ENCODE measurements around the gene MIPOL1. TPM values are rescaled to one million over a fixed set of nuclear protein-coding genes. Genes with fewer than 3 reads are reported as not detected.
"Not testable (repeated sequence)": the region's sequence is repeated elsewhere in the genome, so short reads cannot be mapped to it uniquely, and the experiment has no call there.

Gene MIPOL1
- total RNA-seq, 2 donors from 2014 or later: 0.46 to 0.50 TPM

DNA sequence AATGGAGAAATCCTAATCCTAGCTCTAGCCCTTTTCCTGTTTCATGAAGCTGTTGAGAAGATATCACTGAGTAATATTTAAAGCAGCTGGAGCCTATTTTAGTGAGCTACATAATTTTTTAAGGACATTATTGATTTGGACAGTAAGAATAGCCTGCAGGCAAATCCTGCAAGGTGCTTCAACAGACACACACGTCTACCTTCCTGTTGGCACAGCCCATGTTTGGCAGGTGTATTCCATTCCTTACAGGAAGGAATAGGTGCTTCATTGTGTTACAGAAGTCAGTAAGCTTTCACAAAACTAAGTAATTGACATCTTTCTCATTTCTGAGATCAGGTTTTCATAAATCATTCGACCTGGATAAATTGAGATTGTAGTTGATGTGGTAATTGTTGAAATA lies 346.7 kb downstream of the MIPOL1 start:
- H3K4me1 Mint-ChIP-seq (ENCODE audit: low read depth): no peaks in the 10 kb centered on the region
- no peak for ATAC-seq (replicated peaks in 1 of 2)
- H3K4me3 Mint-ChIP-seq: no peak overlapping the region
- no peak for DNase-seq
- no peaks in the 10 kb centered on the region for H3K9me3 Mint-ChIP-seq
- no peaks in the 10 kb centered on the region for H3K36me3 Mint-ChIP-seq (ENCODE audit: insufficient read depth in 2 of 2)
- no peaks in the 10 kb centered on the region for H3K27me3 Mint-ChIP-seq (ENCODE audit: low read depth)
- no peak overlapping the region for H3K27ac Mint-ChIP-seq

DNA sequence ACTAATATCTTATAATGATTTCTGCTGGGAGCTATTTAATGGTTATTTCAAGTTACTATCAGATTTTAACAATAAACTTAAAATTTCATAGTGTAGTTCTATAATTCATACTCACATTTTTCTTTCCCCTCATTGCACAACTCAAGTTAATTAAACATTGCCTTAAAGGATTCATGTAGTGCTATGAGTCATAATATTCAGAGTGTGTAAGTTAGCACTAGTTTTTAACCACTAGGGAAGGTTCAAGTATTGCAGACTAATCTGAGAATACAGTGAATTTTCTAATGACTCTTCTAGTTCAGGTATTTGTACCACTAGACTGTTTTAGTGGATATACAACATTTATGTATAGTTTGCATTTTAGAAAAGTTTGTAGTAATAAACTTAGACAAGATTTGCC lies 347.4 kb downstream of the MIPOL1 start:
- no peaks in the 10 kb centered on the region for H3K27me3 Mint-ChIP-seq (ENCODE audit: low read depth)
- H3K4me3 Mint-ChIP-seq: no peak overlapping the region
- DNase-seq: no peak
- ATAC-seq (replicated peaks in 1 of 2): no peak
- no peaks in the 10 kb centered on the region for H3K36me3 Mint-ChIP-seq (ENCODE audit: insufficient read depth in 2 of 2)
- no peak overlapping the region for H3K27ac Mint-ChIP-seq
- H3K9me3 Mint-ChIP-seq: no peaks in the 10 kb centered on the region
- no peaks in the 10 kb centered on the region for H3K4me1 Mint-ChIP-seq (ENCODE audit: low read depth)

DNA sequence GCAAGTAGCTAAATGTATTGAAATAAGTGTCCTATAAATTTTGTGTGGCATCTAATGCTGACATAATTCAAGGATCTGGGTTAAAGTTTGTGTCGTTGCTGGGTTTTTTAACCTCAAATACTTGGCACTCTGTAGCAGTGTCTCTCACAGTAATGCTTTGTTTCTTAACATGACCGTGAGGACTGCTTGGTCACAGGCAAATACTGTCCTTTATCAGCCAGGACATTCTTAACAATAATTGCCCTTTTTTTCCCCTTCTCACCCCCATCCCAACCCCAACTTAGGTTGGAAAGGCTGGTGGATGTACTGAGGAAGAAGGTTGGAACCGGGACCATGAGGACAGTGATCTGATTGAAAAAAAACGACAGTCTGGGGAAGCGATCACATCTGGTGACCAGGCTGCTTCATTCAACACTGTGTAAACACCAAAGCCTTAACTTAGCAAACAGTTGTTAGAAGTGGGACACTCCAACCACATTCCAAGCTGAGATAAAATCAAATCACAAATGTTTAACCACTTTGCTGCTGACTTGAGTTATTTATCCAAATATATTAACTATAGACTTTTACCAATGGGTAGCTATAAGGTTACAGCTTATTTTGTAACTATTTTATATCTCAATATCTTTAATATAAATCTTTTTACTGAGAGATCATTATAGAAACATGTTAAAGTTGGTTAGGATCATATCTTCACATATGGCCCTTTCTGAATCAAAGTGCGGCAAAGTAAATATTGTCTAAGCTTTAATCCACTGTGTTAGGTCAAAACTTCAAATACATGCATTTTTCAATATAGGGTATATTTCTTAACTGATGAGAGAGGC lies 349.1 kb downstream of the MIPOL1 start:
- Mint-ChIP-seq H3K4me3 (no peak overlapping the region), H3K9me3 (no peaks in the 10 kb centered on the region), H3K27ac (no peak overlapping the region), H3K4me1 (ENCODE audit: low read depth) (no peaks in the 10 kb centered on the region), H3K36me3 (ENCODE audit: insufficient read depth in 2 of 2) (no peaks in the 10 kb centered on the region), H3K27me3 (ENCODE audit: low read depth) (no peaks in the 10 kb centered on the region)
- ATAC-seq (replicated peaks in 1 of 2) (no peak), DNase-seq (no peak)

DNA sequence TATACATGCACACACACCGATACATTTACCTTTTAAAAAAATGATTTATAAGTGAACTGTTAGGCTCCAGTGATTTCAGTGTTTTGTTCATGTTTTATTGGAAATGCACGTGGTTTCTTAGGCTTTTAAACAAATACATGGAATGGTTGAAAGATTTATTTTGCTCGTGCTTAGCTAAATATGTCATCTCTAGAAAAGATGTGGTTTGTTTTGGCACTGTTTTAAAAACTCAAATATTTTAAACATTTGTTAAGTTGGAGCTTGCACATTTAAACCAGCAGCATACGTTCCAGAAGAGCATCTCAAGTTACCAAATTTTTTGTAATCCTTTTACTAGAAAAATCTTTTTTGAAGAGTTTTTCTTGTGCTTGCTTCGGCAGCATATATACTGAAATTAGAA lies 352.8 kb downstream of the MIPOL1 start:
- H3K36me3 Mint-ChIP-seq (ENCODE audit: insufficient read depth in 2 of 2): no peaks in the 10 kb centered on the region
- no peak for DNase-seq
- H3K4me3 Mint-ChIP-seq: no peak overlapping the region
- H3K27ac Mint-ChIP-seq: no peak overlapping the region
- ATAC-seq (replicated peaks in 1 of 2): no peak
- no peaks in the 10 kb centered on the region for H3K4me1 Mint-ChIP-seq (ENCODE audit: low read depth)
- H3K27me3 Mint-ChIP-seq (ENCODE audit: low read depth): no peaks in the 10 kb centered on the region
- H3K9me3 Mint-ChIP-seq: peaks cover 6 to 8% of the 10 kb centered on the region in 2 donors

DNA sequence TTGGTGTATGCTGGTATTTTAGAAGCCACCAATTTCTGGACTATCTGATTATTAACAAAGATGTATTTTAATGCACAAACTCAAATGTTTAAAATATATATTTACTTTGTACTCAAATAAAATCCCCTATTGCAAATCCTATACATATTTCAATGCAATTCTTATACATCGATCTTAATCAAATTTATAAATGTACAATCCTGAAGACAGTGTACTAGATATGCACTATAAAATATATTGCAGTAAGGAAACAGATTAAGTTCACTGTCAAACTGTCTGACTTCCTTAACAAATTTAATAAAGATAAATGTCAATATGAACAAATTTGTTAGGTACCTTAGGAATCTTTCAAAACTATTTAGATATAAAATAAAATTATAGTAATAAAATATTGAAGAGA lies 353.4 kb downstream of the MIPOL1 start:
- Mint-ChIP-seq H3K36me3 (ENCODE audit: insufficient read depth in 2 of 2) (no peaks in the 10 kb centered on the region), H3K9me3 (peaks cover 6 to 8% of the 10 kb centered on the region in 2 donors), H3K4me1 (ENCODE audit: low read depth) (no peaks in the 10 kb centered on the region), H3K27me3 (ENCODE audit: low read depth) (no peaks in the 10 kb centered on the region), H3K27ac (no peak overlapping the region), H3K4me3 (no peak overlapping the region)
- no peak for DNase-seq
- no peak for ATAC-seq (replicated peaks in 1 of 2)

DNA sequence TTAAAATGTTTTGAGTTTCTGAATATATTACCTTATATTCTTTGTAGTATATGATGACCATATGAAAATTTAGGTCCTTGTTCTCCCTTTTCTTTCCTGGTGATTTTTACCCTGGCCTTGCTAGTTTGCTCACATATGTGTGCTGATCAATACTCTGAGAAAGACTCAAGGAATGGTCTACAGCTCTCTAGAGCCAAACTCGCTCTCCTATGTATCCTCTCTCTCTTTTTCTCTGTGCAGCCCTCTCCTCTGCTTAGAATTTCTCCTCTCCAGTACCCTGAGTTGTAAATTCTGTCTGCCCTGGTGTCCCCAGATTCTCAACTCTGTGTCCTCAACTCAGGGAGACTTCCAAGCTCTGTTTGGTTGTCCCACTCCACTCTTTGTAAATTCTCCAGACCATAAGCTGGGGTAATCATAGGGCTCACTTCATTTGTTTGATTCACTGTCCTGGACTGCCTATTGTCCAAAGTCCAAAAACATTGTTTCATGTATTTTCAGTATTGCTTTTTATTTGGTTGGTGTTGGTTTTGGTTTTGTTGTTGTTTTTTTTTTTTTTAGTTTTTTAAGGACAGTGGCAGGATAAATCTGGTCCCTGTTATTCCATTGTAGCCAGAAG lies 356.3 kb downstream of the MIPOL1 start:
- H3K9me3 Mint-ChIP-seq: peaks cover 8 to 11% of the 10 kb centered on the region in 2 donors
- ATAC-seq (replicated peaks in 1 of 2) (no peak), DNase-seq (no peak)
- no peak overlapping the region for H3K4me3 Mint-ChIP-seq
- H3K4me1 Mint-ChIP-seq (ENCODE audit: low read depth): no peaks in the 10 kb centered on the region
- no peak overlapping the region for H3K27ac Mint-ChIP-seq
- H3K36me3 Mint-ChIP-seq (ENCODE audit: insufficient read depth in 2 of 2): peaks cover 2 to 5% of the 10 kb centered on the region in 2 donors
- no peaks in the 10 kb centered on the region for H3K27me3 Mint-ChIP-seq (ENCODE audit: low read depth)

DNA sequence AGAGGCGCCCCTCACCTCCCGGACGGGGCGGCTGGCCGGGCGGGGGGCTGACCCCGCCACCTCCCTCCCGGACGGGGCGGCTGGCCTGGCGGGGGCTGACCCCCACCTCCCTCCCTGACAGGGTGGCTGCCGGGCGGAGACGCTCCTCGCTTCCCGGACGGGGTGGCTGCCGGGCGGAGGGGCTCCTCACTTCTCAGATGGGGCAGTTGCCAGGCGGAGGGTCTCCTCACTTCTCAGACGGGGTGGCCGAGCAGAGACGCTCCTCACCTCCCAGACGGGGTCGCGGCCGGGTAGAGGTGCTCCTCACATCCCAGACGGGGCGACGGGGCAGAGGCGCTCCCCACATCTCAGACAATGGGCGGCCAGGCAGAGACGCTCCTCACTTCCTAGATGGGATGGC lies 357.9 kb downstream of the MIPOL1 start:
- ATAC-seq (replicated peaks in 1 of 2); H3K27me3 Mint-ChIP-seq (ENCODE audit: low read depth): not testable (repeated sequence)

DNA sequence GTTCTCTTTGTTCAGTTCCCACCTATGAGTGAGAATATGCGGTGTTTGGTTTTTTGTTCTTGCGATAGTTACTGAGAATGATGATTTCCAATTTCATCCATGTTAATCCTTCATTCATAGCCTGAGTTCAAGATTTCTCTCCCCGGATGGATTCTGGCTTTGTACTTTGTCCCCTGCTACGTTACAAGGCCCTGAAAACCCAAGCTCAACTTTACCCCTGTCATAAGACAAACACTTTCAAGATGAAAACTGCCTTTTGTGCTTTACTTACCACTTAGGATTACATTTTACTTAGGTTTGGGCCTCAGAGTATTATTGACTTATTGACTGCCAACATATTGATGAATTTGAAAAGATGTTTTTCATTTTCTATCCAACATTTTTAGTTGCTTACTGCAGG lies 361.0 kb downstream of the MIPOL1 start:
- H3K27ac Mint-ChIP-seq: no peak overlapping the region
- peaks cover 2 to 5% of the 10 kb centered on the region in 2 donors for H3K36me3 Mint-ChIP-seq (ENCODE audit: insufficient read depth in 2 of 2)
- H3K4me3 Mint-ChIP-seq: no peak overlapping the region
- H3K27me3 Mint-ChIP-seq (ENCODE audit: low read depth): no peaks in the 10 kb centered on the region
- DNase-seq (no peak), ATAC-seq (replicated peaks in 1 of 2) (no peak)
- peaks cover 6 to 8% of the 10 kb centered on the region in 2 donors for H3K9me3 Mint-ChIP-seq
- no peaks in the 10 kb centered on the region for H3K4me1 Mint-ChIP-seq (ENCODE audit: low read depth)

More for the DNA sequence above, 357.9 kb downstream of the MIPOL1 start:
- peaks cover 8 to 11% of the 10 kb centered on the region in 2 donors for H3K9me3 Mint-ChIP-seq
- H3K36me3 Mint-ChIP-seq (ENCODE audit: insufficient read depth in 2 of 2); H3K27ac Mint-ChIP-seq; H3K4me3 Mint-ChIP-seq; H3K4me1 Mint-ChIP-seq (ENCODE audit: low read depth); DNase-seq: not testable (repeated sequence)

DNA sequence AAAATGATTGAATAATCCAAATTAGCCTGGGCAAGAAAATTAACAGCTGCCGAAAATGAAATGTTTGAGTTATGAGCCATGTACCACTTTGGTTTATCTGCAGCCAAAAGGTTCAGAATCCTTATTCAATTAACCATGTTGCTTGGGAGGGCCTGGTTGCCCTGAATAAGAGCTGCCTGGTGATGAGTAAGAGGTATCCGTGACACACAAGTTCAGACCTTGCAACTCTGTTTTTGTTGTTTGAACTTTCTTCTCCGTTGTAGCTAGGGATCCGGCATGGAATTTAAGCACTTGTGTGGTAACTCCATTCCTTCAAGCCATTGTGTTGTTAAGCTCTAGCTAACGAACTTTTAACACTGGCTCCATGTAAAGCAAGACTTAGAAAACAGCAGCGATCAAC lies 361.6 kb downstream of the MIPOL1 start:
- ATAC-seq (replicated peaks in 1 of 2) (no peak), DNase-seq (no peak)
- H3K4me3 Mint-ChIP-seq: no peak overlapping the region
- peaks cover 2 to 5% of the 10 kb centered on the region in 2 donors for H3K36me3 Mint-ChIP-seq (ENCODE audit: insufficient read depth in 2 of 2)
- peaks cover 3 to 5% of the 10 kb centered on the region in 2 donors for H3K9me3 Mint-ChIP-seq
- no peaks in the 10 kb centered on the region for H3K27me3 Mint-ChIP-seq (ENCODE audit: low read depth)
- H3K27ac Mint-ChIP-seq: no peak overlapping the region
- no peaks in the 10 kb centered on the region for H3K4me1 Mint-ChIP-seq (ENCODE audit: low read depth)

DNA sequence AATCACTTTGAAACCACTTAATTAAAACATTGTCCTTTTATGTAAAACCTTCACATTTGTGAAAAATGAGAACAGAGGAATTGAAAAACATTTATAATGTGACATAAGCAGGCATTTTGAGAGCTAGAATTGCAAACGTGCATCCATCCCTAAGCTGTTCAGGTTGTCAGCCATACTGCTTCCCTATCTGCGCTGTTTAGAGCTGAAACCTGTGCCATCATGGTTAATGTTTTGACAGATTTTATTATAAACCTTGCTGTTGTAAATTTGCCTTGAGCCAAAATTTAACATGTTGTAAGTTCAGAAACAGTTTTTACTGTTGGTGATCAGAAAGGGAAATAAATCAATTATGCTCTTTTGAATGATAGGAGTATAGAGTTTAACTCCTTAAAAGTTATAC lies 365.5 kb downstream of the MIPOL1 start:
- no peak for ATAC-seq (replicated peaks in 1 of 2)
- Mint-ChIP-seq H3K36me3 (ENCODE audit: insufficient read depth in 2 of 2) (no peaks in the 10 kb centered on the region), H3K9me3 (peaks cover 0 to 1% of the 10 kb centered on the region in 2 donors), H3K4me3 (no peak overlapping the region), H3K27me3 (ENCODE audit: low read depth) (no peaks in the 10 kb centered on the region), H3K4me1 (ENCODE audit: low read depth) (no peaks in the 10 kb centered on the region), H3K27ac (no peak overlapping the region)
- no peak for DNase-seq

DNA sequence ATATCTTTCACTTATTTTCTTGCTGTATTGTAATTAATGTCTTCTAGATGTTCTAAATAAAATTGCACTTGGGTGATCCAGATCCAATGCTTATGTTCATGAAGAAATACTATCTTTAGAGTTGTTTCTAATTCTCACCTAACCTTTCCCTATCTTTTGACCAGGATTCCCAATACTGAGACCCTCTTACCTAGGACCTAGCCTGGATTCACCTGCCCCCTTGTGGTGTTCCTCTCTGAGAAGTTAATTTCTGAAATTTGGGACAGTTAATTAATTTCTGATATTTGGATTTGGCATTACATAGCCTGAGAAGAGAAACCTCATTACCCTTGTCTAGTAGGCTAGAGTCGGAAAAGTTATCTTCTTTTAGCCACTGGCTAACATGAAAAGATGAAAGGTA lies 367.8 kb downstream of the MIPOL1 start:
- no peaks in the 10 kb centered on the region for H3K27me3 Mint-ChIP-seq (ENCODE audit: low read depth)
- peaks cover 0 to 1% of the 10 kb centered on the region in 2 donors for H3K9me3 Mint-ChIP-seq
- H3K4me1 Mint-ChIP-seq (ENCODE audit: low read depth): no peaks in the 10 kb centered on the region
- H3K27ac Mint-ChIP-seq: no peak overlapping the region
- no peaks in the 10 kb centered on the region for H3K36me3 Mint-ChIP-seq (ENCODE audit: insufficient read depth in 2 of 2)
- no peak for DNase-seq
- no peak overlapping the region for H3K4me3 Mint-ChIP-seq
- ATAC-seq (replicated peaks in 1 of 2): no peak

DNA sequence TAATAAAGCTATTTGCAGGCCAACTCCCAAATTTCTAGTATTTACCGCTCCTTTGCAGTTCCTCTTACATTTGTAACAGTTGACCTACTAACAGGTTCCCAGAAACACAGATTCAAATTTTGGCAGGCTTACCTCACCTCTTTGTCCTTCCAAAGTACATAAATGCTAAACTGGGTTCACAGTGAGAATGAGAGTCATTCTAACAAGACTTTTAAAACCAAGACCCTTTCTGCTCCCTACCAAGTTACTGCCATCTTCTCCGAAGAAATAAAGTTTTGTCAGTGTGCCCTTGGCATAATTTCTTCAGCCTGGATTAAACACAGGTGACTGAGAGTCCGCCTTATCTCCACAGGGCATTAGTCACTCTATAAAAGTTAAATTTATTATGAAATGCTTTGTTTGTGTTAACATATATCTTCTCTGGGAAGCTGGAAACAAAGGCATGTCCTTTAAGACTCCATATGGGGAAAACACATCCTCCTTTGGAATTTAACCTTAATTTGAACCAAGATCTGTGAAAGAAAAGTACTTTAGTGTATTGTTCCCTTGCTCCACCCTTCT lies 369.2 kb downstream of the MIPOL1 start:
- Mint-ChIP-seq H3K9me3 (peaks cover 0 to 2% of the 10 kb centered on the region in 2 donors), H3K27ac (no peak overlapping the region), H3K36me3 (ENCODE audit: insufficient read depth in 2 of 2) (no peaks in the 10 kb centered on the region), H3K4me1 (ENCODE audit: low read depth) (no peaks in the 10 kb centered on the region), H3K4me3 (no peak overlapping the region), H3K27me3 (ENCODE audit: low read depth) (no peaks in the 10 kb centered on the region)
- DNase-seq (no peak), ATAC-seq (replicated peaks in 1 of 2) (no peak)

DNA sequence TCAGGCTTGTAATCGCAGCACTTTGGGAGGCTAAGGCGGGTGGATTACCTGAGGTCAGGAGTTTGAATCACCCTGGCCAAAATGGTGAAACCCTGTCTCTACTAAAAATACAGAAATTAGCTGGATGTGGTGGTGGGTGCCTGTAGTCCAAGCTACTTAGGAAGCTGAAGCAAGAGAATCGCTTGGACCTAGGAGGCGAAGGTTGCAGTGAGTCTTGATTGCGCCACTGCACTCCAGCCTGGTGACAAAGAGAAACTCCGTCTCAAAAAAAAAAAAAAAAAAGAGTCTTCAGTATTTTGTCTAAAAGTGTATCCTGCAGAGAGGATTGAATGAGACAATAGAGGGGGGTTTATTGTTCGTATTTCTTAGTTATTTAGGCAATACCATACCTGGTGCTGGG lies 372.0 kb downstream of the MIPOL1 start:
- no peak overlapping the region for H3K27ac Mint-ChIP-seq
- H3K9me3 Mint-ChIP-seq: peaks cover 2 to 5% of the 10 kb centered on the region in 2 donors
- ATAC-seq (replicated peaks in 1 of 2) (no peak), DNase-seq (no peak)
- no peaks in the 10 kb centered on the region for H3K27me3 Mint-ChIP-seq (ENCODE audit: low read depth)
- no peaks in the 10 kb centered on the region for H3K36me3 Mint-ChIP-seq (ENCODE audit: insufficient read depth in 2 of 2)
- H3K4me1 Mint-ChIP-seq (ENCODE audit: low read depth): no peaks in the 10 kb centered on the region
- no peak overlapping the region for H3K4me3 Mint-ChIP-seq

All from activated T-cell treated with anti-CD3 and anti-CD28 coated beads, Interleukin-2, amount 50 U/mL, for 72 hours (primary cell).